ENCODE data around the gene RC3H1.
"Not testable (repeated sequence)": the region's sequence is repeated elsewhere in the genome, so short reads cannot be mapped to it uniquely, and the experiment has no call there.

RC3H1 gene, protein sequence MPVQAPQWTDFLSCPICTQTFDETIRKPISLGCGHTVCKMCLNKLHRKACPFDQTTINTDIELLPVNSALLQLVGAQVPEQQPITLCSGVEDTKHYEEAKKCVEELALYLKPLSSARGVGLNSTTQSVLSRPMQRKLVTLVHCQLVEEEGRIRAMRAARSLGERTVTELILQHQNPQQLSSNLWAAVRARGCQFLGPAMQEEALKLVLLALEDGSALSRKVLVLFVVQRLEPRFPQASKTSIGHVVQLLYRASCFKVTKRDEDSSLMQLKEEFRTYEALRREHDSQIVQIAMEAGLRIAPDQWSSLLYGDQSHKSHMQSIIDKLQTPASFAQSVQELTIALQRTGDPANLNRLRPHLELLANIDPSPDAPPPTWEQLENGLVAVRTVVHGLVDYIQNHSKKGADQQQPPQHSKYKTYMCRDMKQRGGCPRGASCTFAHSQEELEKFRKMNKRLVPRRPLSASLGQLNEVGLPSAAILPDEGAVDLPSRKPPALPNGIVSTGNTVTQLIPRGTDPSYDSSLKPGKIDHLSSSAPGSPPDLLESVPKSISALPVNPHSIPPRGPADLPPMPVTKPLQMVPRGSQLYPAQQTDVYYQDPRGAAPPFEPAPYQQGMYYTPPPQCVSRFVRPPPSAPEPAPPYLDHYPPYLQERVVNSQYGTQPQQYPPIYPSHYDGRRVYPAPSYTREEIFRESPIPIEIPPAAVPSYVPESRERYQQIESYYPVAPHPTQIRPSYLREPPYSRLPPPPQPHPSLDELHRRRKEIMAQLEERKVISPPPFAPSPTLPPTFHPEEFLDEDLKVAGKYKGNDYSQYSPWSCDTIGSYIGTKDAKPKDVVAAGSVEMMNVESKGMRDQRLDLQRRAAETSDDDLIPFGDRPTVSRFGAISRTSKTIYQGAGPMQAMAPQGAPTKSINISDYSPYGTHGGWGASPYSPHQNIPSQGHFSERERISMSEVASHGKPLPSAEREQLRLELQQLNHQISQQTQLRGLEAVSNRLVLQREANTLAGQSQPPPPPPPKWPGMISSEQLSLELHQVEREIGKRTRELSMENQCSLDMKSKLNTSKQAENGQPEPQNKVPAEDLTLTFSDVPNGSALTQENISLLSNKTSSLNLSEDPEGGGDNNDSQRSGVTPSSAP

DNA sequence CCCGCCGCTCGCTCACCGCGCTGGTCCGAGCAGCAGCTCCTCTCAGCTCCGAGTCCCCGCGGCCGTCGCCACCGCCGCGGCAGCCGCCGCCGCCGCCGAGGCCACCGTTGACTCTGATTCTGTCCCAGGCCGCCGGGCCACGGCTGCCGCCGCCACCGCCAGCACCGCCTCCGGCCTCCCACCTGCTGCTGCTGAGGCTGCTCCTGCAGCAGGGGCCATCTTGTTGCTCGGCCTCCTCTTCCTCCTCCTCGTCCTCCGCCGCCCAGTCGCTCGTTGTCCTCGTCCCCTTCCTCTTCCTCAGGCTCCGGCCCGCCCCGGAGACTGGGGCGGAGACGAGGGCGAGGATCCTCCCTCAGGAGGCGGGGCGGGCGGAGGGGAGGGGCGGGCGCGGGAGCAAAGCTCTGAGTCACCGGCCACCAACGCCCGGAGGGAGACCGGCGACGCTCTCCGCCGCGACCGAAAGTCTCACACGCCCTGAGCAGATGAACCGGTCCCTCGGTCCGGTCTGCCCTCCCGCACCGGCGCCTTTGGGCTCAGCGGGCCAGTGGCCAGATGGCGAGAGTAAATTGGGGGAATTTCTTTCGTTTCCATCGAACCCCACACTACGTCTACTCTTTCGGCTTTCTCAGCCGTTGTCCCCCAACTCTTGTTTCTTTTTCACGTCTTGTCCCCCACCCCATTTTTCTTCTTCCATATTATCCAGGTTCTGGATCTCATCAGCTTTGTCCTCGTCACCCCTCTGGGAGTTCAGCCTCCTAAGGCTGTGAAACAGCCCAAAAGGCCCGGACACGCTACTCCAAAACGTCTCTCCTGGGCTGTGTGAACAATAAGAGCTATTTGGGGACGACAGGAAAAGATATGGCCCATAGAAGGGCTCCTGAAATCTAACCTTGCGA, at the start of gene RC3H1:
RC3H1 (minus strand) TSS at position 278 of the 896 bp plus-strand sequence. CDS start 29,372 bp downstream, outside the sequence.
- DNase-seq (ENCODE audit: low read depth in 1 of 2, low spot score in 1 of 2), result peak; percentile 80 to 82

GRCh38 chr1:174070614-174071013, 48.5 kb upstream of the RC3H1 start:
- DNase-seq (ENCODE audit: low read depth in 1 of 2, low spot score in 1 of 2), result no peak

DNA sequence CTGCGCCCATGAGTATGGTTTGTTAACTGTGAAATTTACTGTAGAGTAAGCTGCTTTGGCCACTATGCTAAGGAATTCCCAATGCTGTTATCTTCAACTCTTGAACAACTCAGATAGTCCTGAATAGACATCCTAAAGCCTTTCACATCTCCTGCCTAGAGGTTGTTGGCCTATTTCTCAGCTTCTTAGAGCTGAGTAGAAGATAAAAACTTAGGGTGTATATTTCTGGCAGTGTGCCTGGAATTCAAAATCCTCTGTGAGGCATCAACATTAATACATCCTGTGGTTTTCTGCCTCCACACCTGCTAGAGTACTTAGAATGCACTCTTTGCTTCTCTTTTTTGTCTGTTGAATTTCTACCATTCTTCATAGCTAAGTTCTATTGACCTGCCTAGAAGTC, 45.8 kb upstream of the RC3H1 start:
- no peak for DNase-seq (ENCODE audit: low read depth in 1 of 2, low spot score in 1 of 2)

DNA sequence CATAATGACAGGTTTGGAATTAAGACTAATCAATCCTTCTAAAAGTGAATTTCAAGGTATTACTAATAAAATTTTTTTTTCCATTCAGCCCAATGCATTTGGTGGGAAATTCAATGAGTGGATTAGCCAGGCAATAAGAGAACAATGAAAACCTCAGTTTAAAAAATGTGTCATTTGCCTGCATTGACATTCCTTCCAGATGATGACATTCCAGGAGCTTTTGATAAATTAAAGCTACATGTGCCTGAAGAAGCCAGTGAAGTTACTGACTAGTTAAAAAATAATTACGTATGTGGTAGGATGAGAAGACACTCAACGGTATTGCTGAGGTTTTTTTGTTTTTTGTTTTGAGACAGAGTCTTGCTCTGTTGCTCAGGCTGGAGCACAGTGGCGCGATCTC, 37.9 kb upstream of the RC3H1 start:
- no peak for DNase-seq (ENCODE audit: low read depth in 1 of 2, low spot score in 1 of 2)

GRCh38 chr1:174058624-174059023, 36.5 kb upstream of the RC3H1 start:
- DNase-seq (ENCODE audit: low read depth in 1 of 2, low spot score in 1 of 2), result no peak

DNA sequence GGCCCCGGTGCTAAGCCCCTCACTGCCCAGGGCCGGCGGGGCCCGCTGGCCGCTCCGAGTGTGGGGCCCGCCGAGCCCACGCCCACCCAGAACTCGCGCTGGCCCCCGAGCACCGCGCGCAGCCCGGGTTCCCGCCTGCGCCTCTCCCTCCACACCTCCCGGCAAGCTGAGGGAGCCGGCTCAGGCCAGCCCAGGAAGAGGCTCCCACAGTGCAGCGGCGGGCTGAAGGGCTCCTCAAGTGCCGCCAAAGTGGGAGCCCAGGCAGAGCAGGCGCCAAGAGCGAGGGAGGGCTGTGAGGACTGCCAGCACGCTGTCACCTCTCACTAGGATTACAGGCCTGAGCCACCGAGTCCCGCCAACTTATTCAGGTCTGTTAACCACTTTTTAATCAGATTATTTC, 34.5 kb upstream of the RC3H1 start:
- not testable (repeated sequence) for DNase-seq (ENCODE audit: low read depth in 1 of 2, low spot score in 1 of 2)

- DNase-seq (ENCODE audit: low read depth in 1 of 2, low spot score in 1 of 2), result not testable (repeated sequence)
These were observed 33.6 kb upstream of the RC3H1 start for GRCh38 chr1:174055797-174056196.

- no peak for DNase-seq (ENCODE audit: low read depth in 1 of 2, low spot score in 1 of 2)
These were observed 31.7 kb upstream of the RC3H1 start for GRCh38 chr1:174053826-174054225.

DNA sequence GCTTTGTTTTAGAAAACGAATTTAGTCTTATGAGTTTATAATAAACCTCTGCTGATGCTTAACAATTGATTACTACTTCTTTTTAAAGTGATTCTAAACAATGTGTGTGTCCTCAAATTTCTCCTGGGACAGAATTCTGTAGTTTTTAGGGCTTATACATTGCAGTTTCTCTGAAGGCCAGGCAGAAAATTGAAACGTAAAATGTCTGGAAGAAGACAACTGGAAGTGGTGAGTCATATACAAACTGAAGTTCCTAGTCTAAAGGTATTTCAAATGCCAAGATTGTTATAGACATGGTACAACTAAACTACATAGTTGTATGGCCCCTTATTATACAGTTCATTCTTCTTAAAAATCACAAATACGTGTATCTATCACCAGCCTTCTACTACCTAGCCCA, 30.5 kb upstream of the RC3H1 start:
- no peak for DNase-seq (ENCODE audit: low read depth in 1 of 2, low spot score in 1 of 2)

DNA sequence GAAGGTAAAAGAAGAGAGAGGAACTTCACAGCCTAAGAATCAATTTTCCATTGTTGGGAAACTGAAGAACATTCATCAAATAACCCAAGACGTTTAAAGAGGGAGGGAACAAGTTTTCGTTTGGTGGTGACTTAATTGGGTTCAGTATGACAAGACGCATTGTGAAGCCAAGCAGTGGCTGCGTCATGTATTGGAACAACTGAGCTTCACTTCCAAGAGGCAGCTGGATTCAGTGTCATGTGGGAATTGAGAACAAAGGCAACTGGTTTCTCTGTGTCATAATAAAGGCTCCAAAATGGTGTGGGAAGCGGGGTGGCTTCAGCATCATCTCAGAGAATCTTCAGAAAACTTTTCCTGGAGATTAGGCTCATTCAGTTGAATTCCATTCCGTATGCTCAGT, 29.8 kb upstream of the RC3H1 start:
- DNase-seq (ENCODE audit: low read depth in 1 of 2, low spot score in 1 of 2), result no peak

DNA sequence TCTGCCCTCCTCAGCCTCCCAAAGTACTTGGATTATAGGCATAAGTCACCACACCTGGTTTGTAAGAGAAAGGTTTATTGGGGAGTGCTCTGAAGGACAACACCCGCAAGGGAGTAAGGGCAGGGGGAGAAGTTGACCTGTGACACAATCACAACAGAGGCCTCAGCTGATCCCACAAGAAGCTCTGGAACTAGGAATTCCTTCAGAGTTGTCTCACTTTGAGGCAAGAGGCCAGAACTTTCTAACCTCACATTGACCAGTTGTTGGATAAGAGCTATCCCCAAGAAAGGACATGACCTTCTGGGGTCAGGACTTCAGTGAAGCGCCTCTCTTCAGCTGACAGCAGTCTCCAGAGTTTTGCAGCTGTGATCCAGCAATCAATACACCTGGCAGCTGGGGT, 27.4 kb upstream of the RC3H1 start:
- DNase-seq (ENCODE audit: low read depth in 1 of 2, low spot score in 1 of 2), result no peak

DNA sequence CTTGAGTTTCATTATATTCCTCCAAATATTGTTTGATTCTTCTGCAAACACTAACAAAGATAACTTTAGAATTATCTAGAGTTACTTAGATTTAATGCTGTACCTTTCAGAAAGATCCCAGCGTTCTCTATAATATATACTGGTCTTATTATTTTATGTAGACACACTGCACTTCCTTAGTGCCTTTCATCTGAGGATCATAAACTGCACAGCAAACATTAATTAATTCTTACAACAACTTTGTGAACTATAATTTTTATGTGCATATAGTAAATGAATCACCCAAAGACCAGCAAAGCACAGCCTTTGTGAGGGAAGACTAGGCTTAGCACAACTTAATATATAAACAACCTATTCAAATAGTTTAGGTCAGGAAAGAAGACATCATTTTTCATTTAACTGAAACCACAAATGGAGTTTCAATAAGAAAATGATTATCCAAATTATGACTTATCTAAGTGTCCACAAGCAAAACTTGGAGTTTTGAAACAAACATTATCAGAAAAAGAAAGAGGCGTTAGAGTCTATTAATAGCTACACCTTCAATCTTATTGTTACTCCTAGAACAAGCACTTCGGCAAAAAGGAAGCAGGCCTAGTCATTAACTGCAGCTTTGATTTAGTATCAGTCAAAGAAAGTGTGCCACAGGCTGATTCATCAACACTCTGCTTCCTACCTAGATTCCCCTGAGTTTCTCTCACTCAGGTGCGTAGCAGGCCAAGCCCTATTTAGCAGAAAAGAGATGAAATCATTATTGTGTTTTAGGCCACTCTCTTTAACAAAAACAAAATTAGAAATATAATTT, 22.5 kb upstream of the RC3H1 start:
- no peak for DNase-seq (ENCODE audit: low read depth in 1 of 2, low spot score in 1 of 2)

- not testable (repeated sequence) for DNase-seq (ENCODE audit: low read depth in 1 of 2, low spot score in 1 of 2)
These were observed 20.4 kb upstream of the RC3H1 start for GRCh38 chr1:174042509-174042908.

DNA sequence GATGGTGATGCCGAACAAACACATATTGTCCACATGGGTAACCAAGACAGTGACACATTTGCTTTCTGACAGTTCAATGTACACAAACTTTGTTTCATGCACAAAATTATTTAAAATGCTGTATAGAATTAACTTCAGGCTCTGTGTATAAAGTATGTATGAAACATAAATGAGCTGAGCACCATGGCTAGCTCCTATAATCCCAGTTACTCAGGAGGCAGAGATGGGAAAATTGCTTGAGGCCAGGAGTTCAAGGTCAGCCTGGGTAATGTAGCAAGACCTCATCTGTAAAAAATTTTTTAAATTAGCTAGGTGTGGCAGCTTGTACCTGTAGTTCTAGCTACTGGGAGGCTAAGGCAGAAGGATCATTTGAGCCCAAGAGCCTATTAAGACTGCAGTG, 19.2 kb upstream of the RC3H1 start:
- DNase-seq (ENCODE audit: low read depth in 1 of 2, low spot score in 1 of 2), result no peak

- DNase-seq (ENCODE audit: low read depth in 1 of 2, low spot score in 1 of 2), result no peak
These were observed 18.2 kb upstream of the RC3H1 start for GRCh38 chr1:174040387-174040786.

DNA sequence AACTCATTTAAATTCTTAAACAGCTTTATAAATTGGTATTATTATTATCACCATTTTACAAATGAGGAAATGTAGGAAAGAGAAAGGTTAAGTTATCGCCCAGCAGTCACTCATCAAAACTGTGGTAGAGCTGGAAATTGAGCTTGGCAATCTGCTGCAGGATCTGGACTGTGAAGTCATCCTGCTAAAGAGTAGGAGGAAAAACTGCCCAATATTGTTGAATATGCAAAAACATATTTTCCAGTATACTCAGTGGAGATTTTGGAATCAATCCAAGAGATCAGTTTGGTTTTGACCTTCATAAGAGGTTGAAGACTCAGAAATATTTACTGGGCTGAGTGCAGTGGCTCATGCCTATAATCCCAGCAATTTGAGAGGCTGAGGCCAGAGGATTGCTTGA, 16.9 kb upstream of the RC3H1 start:
- no peak for DNase-seq (ENCODE audit: low read depth in 1 of 2, low spot score in 1 of 2)

DNA sequence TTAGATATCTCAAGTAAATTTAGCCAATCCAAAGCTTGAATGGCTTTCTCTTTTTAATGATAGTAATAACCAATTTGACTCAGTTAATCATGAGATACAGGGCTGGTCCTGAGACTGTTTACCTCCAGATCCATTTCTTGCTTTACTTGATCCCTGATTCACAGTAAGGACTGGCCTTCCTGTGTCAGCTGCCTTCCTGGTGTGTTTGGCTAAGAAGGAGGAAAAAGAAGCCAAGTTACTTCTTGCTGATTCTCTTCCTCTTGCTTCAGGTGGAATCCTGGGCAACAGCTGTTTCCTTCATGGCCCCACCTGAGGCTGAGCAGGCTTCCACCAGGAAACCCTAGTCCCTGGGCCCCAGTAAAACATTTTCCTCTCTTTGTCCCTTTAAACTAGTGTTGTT, 14.6 kb upstream of the RC3H1 start:
- DNase-seq (ENCODE audit: low read depth in 1 of 2, low spot score in 1 of 2), result no peak

DNA sequence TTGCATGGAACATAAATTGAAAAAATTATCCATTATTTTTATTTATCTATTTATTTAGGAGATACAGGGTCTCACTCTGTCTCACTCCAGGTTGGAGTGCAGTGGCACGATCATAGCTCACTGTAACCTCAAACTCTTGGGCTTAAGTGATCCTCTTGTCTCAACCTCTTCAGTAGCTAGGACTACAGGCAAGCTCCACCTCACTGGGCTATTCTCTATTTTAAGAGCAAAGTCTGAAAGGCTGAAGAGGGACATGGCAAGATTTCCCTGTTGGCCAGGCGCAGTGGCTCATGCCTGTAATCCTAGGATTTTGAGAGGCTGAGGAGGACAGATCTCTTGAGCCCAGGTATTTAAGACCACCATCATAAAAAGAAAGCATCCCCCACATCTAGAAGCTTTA, 14.0 kb upstream of the RC3H1 start:
- DNase-seq (ENCODE audit: low read depth in 1 of 2, low spot score in 1 of 2), result no peak

GRCh38 chr1:174032671-174033222, 10.6 kb upstream of the RC3H1 start:
- no peak for DNase-seq (ENCODE audit: low read depth in 1 of 2, low spot score in 1 of 2)

DNA sequence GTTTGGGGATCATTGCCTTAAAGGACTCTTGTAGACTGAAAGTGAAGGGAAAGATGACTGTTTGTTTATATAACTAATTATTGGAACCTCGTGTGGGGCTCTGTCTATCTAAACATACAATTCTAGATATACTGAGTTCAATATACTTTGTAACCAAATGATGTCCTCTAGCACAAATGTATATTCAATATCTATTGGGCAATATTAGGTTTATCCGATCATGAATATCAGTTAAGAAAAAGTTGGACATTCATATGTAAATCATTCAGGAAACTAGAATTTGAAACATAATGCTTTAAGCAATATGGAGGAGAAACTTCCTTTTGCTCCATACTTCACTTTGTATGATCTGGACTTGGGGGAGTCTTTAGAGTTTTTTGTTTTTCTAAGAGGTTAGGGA, 8.9 kb upstream of the RC3H1 start:
- DNase-seq (ENCODE audit: low read depth in 1 of 2, low spot score in 1 of 2), result no peak

Data from activated T-helper 1 cell treated with anti-CD3 and anti-CD28 coated beads, Interleukin-2, amount 50 U/mL, for 16 hours (primary cell).